HEK293 (cell line): ENCODE measurements around the gene ZFAND3.
A peak's percentile ranks its signal among the peaks of the same experiment; 100 is the strongest.

Experiments used
- CTCF ChIA-PET: fragments of 350-600 bp; formaldehyde crosslinking; extraction: SDS; loops from one replicate; lab custom pipeline; 2021; ENCODE audit warnings: antibody characterized with exemption; lab: Yijun Ruan, JAX
- POLR2A ChIA-PET: fragments of 300-600 bp; formaldehyde crosslinking; extraction: SDS; loops from one replicate; lab custom pipeline; 2020; ENCODE audit warnings: antibody characterized with exemption, inconsistent platforms; lab: Yijun Ruan, JAX
- H3K27ac ChIP-seq: fragments of 200-500 bp; sonication (Bioruptor generic); 2 replicates; pipeline ENCODE4 v1.5.1; 2014; ENCODE audit warnings: low read depth, low read length, control low read depth, inconsistent platforms; ENCODE audit errors: extremely low read depth
- H3K36me3 ChIP-seq, 2 experiments: fragments of 200-500 bp in 1 of 2; sonication (Bioruptor generic) in 1 of 2; 1 replicate in 1 of 2; 2 replicates in 1 of 2; pipeline ENCODE4 v1.5.1; 2014 to 2017; ENCODE audit warnings: inconsistent platforms in 2 of 2, low read length in 2 of 2; ENCODE audit not compliant: control insufficient read depth in 2 of 2, insufficient read depth in 1 of 2
- H3K4me1 ChIP-seq: fragments of 200-500 bp; sonication (Bioruptor generic); 2 replicates; pipeline ENCODE4 v1.5.1; 2014; ENCODE audit warnings: mild to moderate bottlenecking, low read length, inconsistent platforms; ENCODE audit not compliant: control insufficient read depth, insufficient read depth
- H3K4me3 ChIP-seq: 2 replicates; pipeline ENCODE4 v1.5.1; 2011; ENCODE audit warnings: low read depth, mild to moderate bottlenecking, control low read depth, low read length, moderate library complexity
- H3K9me3 ChIP-seq: fragments of 200-500 bp; sonication (Bioruptor generic); 2 replicates; pipeline ENCODE4 v1.5.1; 2014; ENCODE audit warnings: low read depth, low read length, inconsistent platforms; ENCODE audit not compliant: control insufficient read depth, insufficient read depth
- KLF10 ChIP-seq: fragments of 450-650 bp; IDR thresholded peaks from 2 replicates; pipeline ENCODE4 v1.5.1; 2018; ENCODE audit warnings: missing biosample characterization, mild to moderate bottlenecking, missing genetic modification characterization
- KLF7 ChIP-seq: fragments of 450-650 bp; formaldehyde crosslinking; IDR thresholded peaks from 2 replicates; pipeline ENCODE4 v1.5.1; 2016; ENCODE audit warnings: missing biosample characterization, missing genetic modification characterization, borderline replicate concordance
- RBAK ChIP-seq: fragments of 450-650 bp; formaldehyde crosslinking; IDR thresholded peaks from 2 replicates; pipeline ENCODE4 v1.5.1; 2016; ENCODE audit warnings: missing biosample characterization, missing genetic modification characterization
- TRIM28 ChIP-seq: IDR thresholded peaks from 2 replicates; pipeline ENCODE4 v1.6.1; 2011; ENCODE audit warnings: low read length, control low read depth, borderline replicate concordance
- ZBTB48 ChIP-seq: fragments of 450-650 bp; formaldehyde crosslinking; IDR thresholded peaks from 2 replicates; pipeline ENCODE4 v1.5.1; 2016; ENCODE audit warnings: missing biosample characterization, missing genetic modification characterization
- ZNF184 ChIP-seq: fragments of 450-650 bp; IDR thresholded peaks from 2 replicates; pipeline ENCODE4 v1.5.1; 2018; ENCODE audit warnings: missing biosample characterization, mild to moderate bottlenecking, missing genetic modification characterization
- ZNF23 ChIP-seq: fragments of 450-650 bp; formaldehyde crosslinking; IDR thresholded peaks from 2 replicates; pipeline ENCODE4 v1.5.1; 2016; ENCODE audit warnings: missing biosample characterization, missing genetic modification characterization, borderline replicate concordance
- ZNF274 ChIP-seq, 2 experiments: fragments of 200-500 bp in 1 of 2; fragments of 450-650 bp in 1 of 2; sonication (Bioruptor generic) in 1 of 2; formaldehyde crosslinking in 1 of 2; IDR thresholded peaks; 2 replicates each; pipeline versions ENCODE4 v1.5.1 to v1.6.1; 2014 to 2016; ENCODE audit warnings: borderline replicate concordance in 1 of 2, inconsistent platforms in 1 of 2, low read length in 1 of 2, missing biosample characterization in 1 of 2, missing genetic modification characterization in 1 of 2
- ZNF302 ChIP-seq: fragments of 450-650 bp; formaldehyde crosslinking; IDR thresholded peaks from 2 replicates; pipeline ENCODE4 v1.5.1; 2016; ENCODE audit warnings: missing biosample characterization, missing genetic modification characterization, low read depth
- ZNF501 ChIP-seq: fragments of 450-650 bp; formaldehyde crosslinking; IDR thresholded peaks from 2 replicates; pipeline ENCODE4 v1.5.1; 2016; ENCODE audit warnings: missing biosample characterization, missing genetic modification characterization
- ZNF544 ChIP-seq: fragments of 450-650 bp; formaldehyde crosslinking; IDR thresholded peaks from 2 replicates; pipeline ENCODE4 v1.5.0; 2017; ENCODE audit warnings: missing biosample characterization, missing genetic modification characterization
- ZNF571 ChIP-seq: fragments of 450-650 bp; formaldehyde crosslinking; IDR thresholded peaks from 2 replicates; pipeline ENCODE4 v1.5.0; 2017; ENCODE audit warnings: missing biosample characterization, missing genetic modification characterization
- ZNF596 ChIP-seq: fragments of 450-650 bp; IDR thresholded peaks from 2 replicates; pipeline ENCODE4 v1.5.0; 2018; ENCODE audit warnings: missing biosample characterization, mild to moderate bottlenecking, missing genetic modification characterization, moderate library complexity
- ZNF791 ChIP-seq: fragments of 450-650 bp; formaldehyde crosslinking; IDR thresholded peaks from 2 replicates; pipeline ENCODE4 v1.5.1; 2016; ENCODE audit warnings: missing biosample characterization, missing genetic modification characterization
- TF ChIP-seq, protein P1 (sequence below): fragments of 450-650 bp; formaldehyde crosslinking; IDR thresholded peaks from 2 replicates; pipeline ENCODE4 v1.5.1; 2017; ENCODE audit warnings: missing biosample characterization, missing genetic modification characterization
- TF ChIP-seq, protein P2 (sequence below): fragments of 450-650 bp; formaldehyde crosslinking; IDR thresholded peaks from 2 replicates; pipeline ENCODE4 v1.5.1; 2016; ENCODE audit warnings: missing biosample characterization, missing genetic modification characterization
- TF ChIP-seq, protein P3 (sequence below): fragments of 450-650 bp; formaldehyde crosslinking; IDR thresholded peaks from 2 replicates; pipeline ENCODE4 v1.5.1; 2016; ENCODE audit warnings: missing biosample characterization, missing genetic modification characterization, low read depth
- TF ChIP-seq, protein P4 (sequence below): fragments of 450-650 bp; formaldehyde crosslinking; IDR thresholded peaks from 2 replicates; pipeline ENCODE4 v1.5.1; 2017; ENCODE audit warnings: missing biosample characterization, missing genetic modification characterization
- TF ChIP-seq, protein P5 (sequence below): fragments of 450-650 bp; formaldehyde crosslinking; IDR thresholded peaks from 2 replicates; pipeline ENCODE4 v1.5.1; 2016; ENCODE audit warnings: missing biosample characterization, missing genetic modification characterization
- TF ChIP-seq, protein P6 (sequence below): fragments of 450-650 bp; formaldehyde crosslinking; IDR thresholded peaks from 2 replicates; pipeline ENCODE4 v1.5.1; 2016; ENCODE audit warnings: missing biosample characterization, missing genetic modification characterization

ZFAND3 gene

DNA sequence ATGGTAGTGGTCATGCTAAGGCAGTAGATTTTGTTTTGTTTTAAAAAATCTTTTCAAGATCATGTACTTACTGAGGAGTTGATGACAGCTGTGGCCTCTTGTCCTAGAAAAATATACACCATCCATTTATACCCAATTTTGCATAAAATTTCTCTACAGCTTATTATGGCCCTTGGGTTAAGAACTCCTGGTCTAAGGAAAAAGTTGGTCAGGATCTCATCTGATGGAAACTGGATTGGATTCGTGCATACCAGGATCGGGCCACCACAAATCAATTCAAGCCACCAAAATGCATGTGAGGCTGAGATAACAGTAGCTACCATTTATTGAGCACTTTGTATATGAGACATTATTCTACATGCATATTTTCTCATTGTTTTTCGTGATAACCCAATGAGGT lies 244.4 kb downstream of the ZFAND3 start (continued):
- TF ChIP-seq, protein P1, sequence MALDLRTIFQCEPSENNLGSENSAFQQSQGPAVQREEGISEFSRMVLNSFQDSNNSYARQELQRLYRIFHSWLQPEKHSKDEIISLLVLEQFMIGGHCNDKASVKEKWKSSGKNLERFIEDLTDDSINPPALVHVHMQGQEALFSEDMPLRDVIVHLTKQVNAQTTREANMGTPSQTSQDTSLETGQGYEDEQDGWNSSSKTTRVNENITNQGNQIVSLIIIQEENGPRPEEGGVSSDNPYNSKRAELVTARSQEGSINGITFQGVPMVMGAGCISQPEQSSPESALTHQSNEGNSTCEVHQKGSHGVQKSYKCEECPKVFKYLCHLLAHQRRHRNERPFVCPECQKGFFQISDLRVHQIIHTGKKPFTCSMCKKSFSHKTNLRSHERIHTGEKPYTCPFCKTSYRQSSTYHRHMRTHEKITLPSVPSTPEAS (tag by site-specific recombination), result no peak
- TF ChIP-seq, protein P2, sequence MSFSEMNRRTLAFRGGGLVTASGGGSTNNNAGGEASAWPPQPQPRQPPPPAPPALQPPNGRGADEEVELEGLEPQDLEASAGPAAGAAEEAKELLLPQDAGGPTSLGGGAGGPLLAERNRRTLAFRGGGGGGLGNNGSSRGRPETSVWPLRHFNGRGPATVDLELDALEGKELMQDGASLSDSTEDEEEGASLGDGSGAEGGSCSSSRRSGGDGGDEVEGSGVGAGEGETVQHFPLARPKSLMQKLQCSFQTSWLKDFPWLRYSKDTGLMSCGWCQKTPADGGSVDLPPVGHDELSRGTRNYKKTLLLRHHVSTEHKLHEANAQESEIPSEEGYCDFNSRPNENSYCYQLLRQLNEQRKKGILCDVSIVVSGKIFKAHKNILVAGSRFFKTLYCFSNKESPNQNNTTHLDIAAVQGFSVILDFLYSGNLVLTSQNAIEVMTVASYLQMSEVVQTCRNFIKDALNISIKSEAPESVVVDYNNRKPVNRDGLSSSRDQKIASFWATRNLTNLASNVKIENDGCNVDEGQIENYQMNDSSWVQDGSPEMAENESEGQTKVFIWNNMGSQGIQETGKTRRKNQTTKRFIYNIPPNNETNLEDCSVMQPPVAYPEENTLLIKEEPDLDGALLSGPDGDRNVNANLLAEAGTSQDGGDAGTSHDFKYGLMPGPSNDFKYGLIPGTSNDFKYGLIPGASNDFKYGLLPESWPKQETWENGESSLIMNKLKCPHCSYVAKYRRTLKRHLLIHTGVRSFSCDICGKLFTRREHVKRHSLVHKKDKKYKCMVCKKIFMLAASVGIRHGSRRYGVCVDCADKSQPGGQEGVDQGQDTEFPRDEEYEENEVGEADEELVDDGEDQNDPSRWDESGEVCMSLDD, result no peak
- TF ChIP-seq, all 188 proteins: peak for 0

DNA sequence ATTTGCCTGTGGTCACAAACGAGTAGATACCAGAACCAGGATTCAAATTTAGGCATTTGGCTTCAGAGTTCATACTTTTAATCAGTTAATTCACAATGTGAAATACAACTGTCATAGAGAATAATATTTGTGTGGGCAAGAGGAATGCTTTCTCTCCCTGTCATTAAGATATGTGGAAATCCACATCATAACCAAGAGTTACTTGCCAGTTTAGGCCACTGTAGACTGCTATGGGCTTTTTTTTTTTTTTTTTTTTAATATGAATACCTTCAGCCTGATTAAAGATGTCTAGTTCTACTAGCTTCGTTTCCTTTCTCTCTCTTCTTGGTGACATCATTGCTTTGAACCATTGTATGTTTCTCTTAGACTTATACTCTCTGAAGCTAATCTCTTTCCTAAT lies 244.9 kb downstream of the ZFAND3 start:
- CTCF ChIA-PET, result interaction anchor here (0.7 to 1.0 kb wide), 2 partner anchors 26 to 503 kb away, joined by 3 read pairs; no protein-coding TSS in a partner anchor
- POLR2A ChIA-PET, result no interaction called here
- TF ChIP-seq, protein P3, sequence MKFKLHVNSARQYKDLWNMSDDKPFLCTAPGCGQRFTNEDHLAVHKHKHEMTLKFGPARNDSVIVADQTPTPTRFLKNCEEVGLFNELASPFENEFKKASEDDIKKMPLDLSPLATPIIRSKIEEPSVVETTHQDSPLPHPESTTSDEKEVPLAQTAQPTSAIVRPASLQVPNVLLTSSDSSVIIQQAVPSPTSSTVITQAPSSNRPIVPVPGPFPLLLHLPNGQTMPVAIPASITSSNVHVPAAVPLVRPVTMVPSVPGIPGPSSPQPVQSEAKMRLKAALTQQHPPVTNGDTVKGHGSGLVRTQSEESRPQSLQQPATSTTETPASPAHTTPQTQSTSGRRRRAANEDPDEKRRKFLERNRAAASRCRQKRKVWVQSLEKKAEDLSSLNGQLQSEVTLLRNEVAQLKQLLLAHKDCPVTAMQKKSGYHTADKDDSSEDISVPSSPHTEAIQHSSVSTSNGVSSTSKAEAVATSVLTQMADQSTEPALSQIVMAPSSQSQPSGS, result 0 out of 2 replicates have a peak, but pooled peaks have one; percentile 28
- TF ChIP-seq ZNF302 (tag by site-specific recombination), result no peak
- TF ChIP-seq ZNF791 (tag by site-specific recombination), result no peak
- no peak for TF ChIP-seq TRIM28
- no peak for TF ChIP-seq KLF7 (tag by site-specific recombination)

DNA sequence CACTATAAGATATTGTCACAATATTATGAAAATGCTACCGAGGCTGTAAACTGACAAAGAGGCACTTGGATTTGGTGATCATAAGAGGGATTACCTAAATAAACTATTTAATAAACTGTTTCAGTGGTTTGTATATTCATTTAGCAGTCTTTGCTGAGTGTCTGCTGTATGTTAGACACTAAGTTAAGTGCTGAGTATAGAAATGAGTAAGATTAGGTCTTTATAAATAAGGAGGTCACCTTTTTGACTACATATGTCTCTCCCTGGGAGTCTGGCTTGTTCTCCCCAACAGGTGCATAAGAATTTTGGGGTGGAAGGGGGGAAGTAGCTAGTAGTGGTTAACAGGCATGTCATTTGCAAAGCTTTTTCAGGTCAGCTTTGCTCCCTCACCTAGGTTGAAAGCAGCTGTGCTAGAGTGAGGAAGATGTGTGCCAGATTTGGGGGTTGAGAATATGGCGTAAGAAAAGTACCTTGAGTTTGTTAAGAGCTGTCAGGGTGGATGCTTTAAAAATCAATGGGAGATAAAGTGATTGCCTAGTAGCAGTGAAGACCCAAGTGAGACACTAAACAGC lies 246.3 kb downstream of the ZFAND3 start:
- no peak overlapping the region for H3K27ac ChIP-seq
- ChIA-PET POLR2A (no interaction called here), CTCF (interaction anchor here (0.6 to 1.2 kb wide), 3 partner anchors 12 to 855 kb away, joined by 3 to 4 read pairs (median 3); no protein-coding TSS in a partner anchor)
- H3K4me1 ChIP-seq, result no peaks in the 10 kb centered on the region; the same call in none of the 2 replicates
- no peaks in the 10 kb centered on the region for H3K9me3 ChIP-seq
- H3K4me3 ChIP-seq, result no peak overlapping the region
- H3K36me3 ChIP-seq, result peaks cover 12 to 30% of the 10 kb centered on the region in 2 experiments; a peak in 2 of 3 replicates
- no peak for TF ChIP-seq ZNF544 (tag by site-specific recombination)
- no peak for TF ChIP-seq RBAK
- no peak for TF ChIP-seq ZNF791 (tag by site-specific recombination)
- TF ChIP-seq, protein P4, sequence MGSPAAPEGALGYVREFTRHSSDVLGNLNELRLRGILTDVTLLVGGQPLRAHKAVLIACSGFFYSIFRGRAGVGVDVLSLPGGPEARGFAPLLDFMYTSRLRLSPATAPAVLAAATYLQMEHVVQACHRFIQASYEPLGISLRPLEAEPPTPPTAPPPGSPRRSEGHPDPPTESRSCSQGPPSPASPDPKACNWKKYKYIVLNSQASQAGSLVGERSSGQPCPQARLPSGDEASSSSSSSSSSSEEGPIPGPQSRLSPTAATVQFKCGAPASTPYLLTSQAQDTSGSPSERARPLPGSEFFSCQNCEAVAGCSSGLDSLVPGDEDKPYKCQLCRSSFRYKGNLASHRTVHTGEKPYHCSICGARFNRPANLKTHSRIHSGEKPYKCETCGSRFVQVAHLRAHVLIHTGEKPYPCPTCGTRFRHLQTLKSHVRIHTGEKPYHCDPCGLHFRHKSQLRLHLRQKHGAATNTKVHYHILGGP (tag by site-specific recombination), result no peak
- TF ChIP-seq, protein P5, sequence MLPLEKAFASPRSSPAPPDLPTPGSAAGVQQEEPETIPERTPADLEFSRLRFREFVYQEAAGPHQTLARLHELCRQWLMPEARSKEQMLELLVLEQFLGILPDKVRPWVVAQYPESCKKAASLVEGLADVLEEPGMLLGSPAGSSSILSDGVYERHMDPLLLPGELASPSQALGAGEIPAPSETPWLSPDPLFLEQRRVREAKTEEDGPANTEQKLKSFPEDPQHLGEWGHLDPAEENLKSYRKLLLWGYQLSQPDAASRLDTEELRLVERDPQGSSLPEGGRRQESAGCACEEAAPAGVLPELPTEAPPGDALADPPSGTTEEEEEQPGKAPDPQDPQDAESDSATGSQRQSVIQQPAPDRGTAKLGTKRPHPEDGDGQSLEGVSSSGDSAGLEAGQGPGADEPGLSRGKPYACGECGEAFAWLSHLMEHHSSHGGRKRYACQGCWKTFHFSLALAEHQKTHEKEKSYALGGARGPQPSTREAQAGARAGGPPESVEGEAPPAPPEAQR (tag by site-specific recombination), result no peak
- TF ChIP-seq ZNF501 (tag by site-specific recombination), result no peak
- TF ChIP-seq ZNF274 (IDR thresholded peaks at IDR 0.05; ENCODE audit: low read length), result no peak
- no peak for TF ChIP-seq ZNF274 (tag by site-specific recombination; IDR thresholded peaks at IDR 0.05; ENCODE audit: borderline replicate concordance)
- TF ChIP-seq ZNF596 (tag by site-specific recombination), result no peak
- no peak for TF ChIP-seq ZBTB48 (tag by site-specific recombination)
- TF ChIP-seq ZNF23, result no peak
- TF ChIP-seq, protein P6, sequence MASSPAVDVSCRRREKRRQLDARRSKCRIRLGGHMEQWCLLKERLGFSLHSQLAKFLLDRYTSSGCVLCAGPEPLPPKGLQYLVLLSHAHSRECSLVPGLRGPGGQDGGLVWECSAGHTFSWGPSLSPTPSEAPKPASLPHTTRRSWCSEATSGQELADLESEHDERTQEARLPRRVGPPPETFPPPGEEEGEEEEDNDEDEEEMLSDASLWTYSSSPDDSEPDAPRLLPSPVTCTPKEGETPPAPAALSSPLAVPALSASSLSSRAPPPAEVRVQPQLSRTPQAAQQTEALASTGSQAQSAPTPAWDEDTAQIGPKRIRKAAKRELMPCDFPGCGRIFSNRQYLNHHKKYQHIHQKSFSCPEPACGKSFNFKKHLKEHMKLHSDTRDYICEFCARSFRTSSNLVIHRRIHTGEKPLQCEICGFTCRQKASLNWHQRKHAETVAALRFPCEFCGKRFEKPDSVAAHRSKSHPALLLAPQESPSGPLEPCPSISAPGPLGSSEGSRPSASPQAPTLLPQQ (tag by site-specific recombination), result no peak
- TF ChIP-seq KLF10, result no peak
- no peak for TF ChIP-seq ZNF571
- no peak for TF ChIP-seq ZNF184 (tag by site-specific recombination)

More for the DNA sequence above, 244.9 kb downstream of the ZFAND3 start:
- H3K36me3 ChIP-seq, result peaks cover 12 to 30% of the 10 kb centered on the region in 2 experiments; a peak in 2 of 3 replicates
- H3K9me3 ChIP-seq, result no peaks in the 10 kb centered on the region
- H3K4me1 ChIP-seq, result no peaks in the 10 kb centered on the region; the same call in 1 of the 2 replicates
- no peak overlapping the region for H3K4me3 ChIP-seq
- no peak overlapping the region for H3K27ac ChIP-seq
